ENCODE data around the gene FMNL2.

The FMNL2 gene

GRCh38 chr2:152657043-152657442, 322.1 kb downstream of the FMNL2 start:
- DNase-seq (ENCODE audit: extremely low spot score) = no peak

GRCh38 chr2:152658221-152658620, 323.2 kb downstream of the FMNL2 start:
- ChIA-PET CTCF (no interaction called here), POLR2A (no interaction called here)
- no peak for DNase-seq (ENCODE audit: extremely low spot score)
- TF ChIP-seq SP1 (IDR thresholded peaks at IDR 0.05) = no peak
- no peak for TF ChIP-seq PKNOX1 (IDR thresholded peaks at IDR 0.05)
- no peak for TF ChIP-seq NFRKB (IDR thresholded peaks at IDR 0.05)
- TF ChIP-seq FOXM1 (IDR thresholded peaks at IDR 0.05; ENCODE audit: borderline replicate concordance) = no peak
- TF ChIP-seq L3MBTL2 (conservative IDR thresholded peaks at IDR 0.05) = no peak
- no peak for TF ChIP-seq ZNF384 (IDR thresholded peaks at IDR 0.05)
- no peak for TF ChIP-seq FOXK2 (IDR thresholded peaks at IDR 0.05)
- TF ChIP-seq FOXA1 (IDR thresholded peaks at IDR 0.05) = no peak
- no peak for TF ChIP-seq BHLHE40 (IDR thresholded peaks at IDR 0.05; ENCODE audit: borderline replicate concordance)
- TF ChIP-seq ELF4 (IDR thresholded peaks at IDR 0.05) = no peak
- TF ChIP-seq LEF1 (IDR thresholded peaks at IDR 0.05; ENCODE audit: borderline replicate concordance) = no peak
- no peak for TF ChIP-seq CTBP1 (IDR thresholded peaks at IDR 0.05; ENCODE audit: borderline replicate concordance)

More at GRCh38 chr2:152657043-152657442, 322.1 kb downstream of the FMNL2 start:
- TF ChIP-seq FOXK2 (IDR thresholded peaks at IDR 0.05) (no peak), PKNOX1 (IDR thresholded peaks at IDR 0.05) (no peak), ARNT (IDR thresholded peaks at IDR 0.05) (no peak), SUZ12 (IDR thresholded peaks at IDR 0.05) (no peak), HDGF (IDR thresholded peaks at IDR 0.05; ENCODE audit: borderline replicate concordance) (no peak), NFRKB (IDR thresholded peaks at IDR 0.05) (no peak), ELF4 (IDR thresholded peaks at IDR 0.05) (no peak), TARDBP (IDR thresholded peaks at IDR 0.05) (no peak), BHLHE40 (IDR thresholded peaks at IDR 0.05; ENCODE audit: borderline replicate concordance) (no peak), CTBP1 (IDR thresholded peaks at IDR 0.05; ENCODE audit: borderline replicate concordance) (no peak), FOXA1 (IDR thresholded peaks at IDR 0.05) (no peak), L3MBTL2 (conservative IDR thresholded peaks at IDR 0.05) (no peak), FOXM1 (IDR thresholded peaks at IDR 0.05; ENCODE audit: borderline replicate concordance) (no peak), ZNF384 (IDR thresholded peaks at IDR 0.05) (no peak)
- CTCF ChIA-PET = no interaction called here
- POLR2A ChIA-PET = no interaction called here

GRCh38 chr2:152661076-152661475, 326.1 kb downstream of the FMNL2 start:
- POLR2A ChIA-PET = no interaction called here
- no peak for DNase-seq (ENCODE audit: extremely low spot score)
- CTCF ChIA-PET = no interaction called here
- no peak for TF ChIP-seq ELF4 (IDR thresholded peaks at IDR 0.05)
- no peak for TF ChIP-seq FOXM1 (IDR thresholded peaks at IDR 0.05; ENCODE audit: borderline replicate concordance)
- no peak for TF ChIP-seq SUZ12 (IDR thresholded peaks at IDR 0.05)
- no peak for TF ChIP-seq LEF1 (IDR thresholded peaks at IDR 0.05; ENCODE audit: borderline replicate concordance)
- TF ChIP-seq NFRKB (IDR thresholded peaks at IDR 0.05) = no peak
- no peak for TF ChIP-seq SP1 (IDR thresholded peaks at IDR 0.05)
- TF ChIP-seq CTBP1 (IDR thresholded peaks at IDR 0.05; ENCODE audit: borderline replicate concordance) = no peak
- TF ChIP-seq ZNF384 (IDR thresholded peaks at IDR 0.05) = no peak
- TF ChIP-seq ARNT (IDR thresholded peaks at IDR 0.05) = no peak

- TF ChIP-seq HDGF (IDR thresholded peaks at IDR 0.05; ENCODE audit: borderline replicate concordance) (no peak), LEF1 (IDR thresholded peaks at IDR 0.05; ENCODE audit: borderline replicate concordance) (no peak), SP1 (IDR thresholded peaks at IDR 0.05) (no peak), TARDBP (IDR thresholded peaks at IDR 0.05) (no peak), ARNT (IDR thresholded peaks at IDR 0.05) (no peak), FOXM1 (IDR thresholded peaks at IDR 0.05; ENCODE audit: borderline replicate concordance) (no peak), SUZ12 (IDR thresholded peaks at IDR 0.05) (no peak)
- ChIA-PET POLR2A (no interaction called here), CTCF (no interaction called here)
- DNase-seq (ENCODE audit: extremely low spot score) = no peak
Observed at GRCh38 chr2:152664725-152665124, 329.8 kb downstream of the FMNL2 start.

GRCh38 chr2:152674334-152674733, 339.4 kb downstream of the FMNL2 start:
- no peak for TF ChIP-seq ZNF384 (IDR thresholded peaks at IDR 0.05)
- TF ChIP-seq NFRKB (IDR thresholded peaks at IDR 0.05) = no peak
- no peak for TF ChIP-seq ARNT (IDR thresholded peaks at IDR 0.05)
- no peak for TF ChIP-seq HDGF (IDR thresholded peaks at IDR 0.05; ENCODE audit: borderline replicate concordance)
- no peak for TF ChIP-seq L3MBTL2 (conservative IDR thresholded peaks at IDR 0.05)
- no peak for TF ChIP-seq CTBP1 (IDR thresholded peaks at IDR 0.05; ENCODE audit: borderline replicate concordance)
- no peak for TF ChIP-seq FOXA1 (IDR thresholded peaks at IDR 0.05)
- no peak for TF ChIP-seq TARDBP (IDR thresholded peaks at IDR 0.05)
- no peak for TF ChIP-seq SP1 (IDR thresholded peaks at IDR 0.05)
- no peak for TF ChIP-seq BHLHE40 (IDR thresholded peaks at IDR 0.05; ENCODE audit: borderline replicate concordance)
- no peak for TF ChIP-seq PKNOX1 (IDR thresholded peaks at IDR 0.05)
- TF ChIP-seq SUZ12 (IDR thresholded peaks at IDR 0.05) = no peak
- TF ChIP-seq FOXK2 (IDR thresholded peaks at IDR 0.05) = no peak
- no peak for TF ChIP-seq LEF1 (IDR thresholded peaks at IDR 0.05; ENCODE audit: borderline replicate concordance)
- no peak for TF ChIP-seq ELF4 (IDR thresholded peaks at IDR 0.05)
- no peak for DNase-seq (ENCODE audit: extremely low spot score)
- ChIA-PET POLR2A (no interaction called here), CTCF (no interaction called here)

GRCh38 chr2:152676461-152676860, 341.5 kb downstream of the FMNL2 start:
- DNase-seq (ENCODE audit: extremely low spot score) = no peak
- CTCF ChIA-PET = no interaction called here
- TF ChIP-seq FOXM1 (IDR thresholded peaks at IDR 0.05; ENCODE audit: borderline replicate concordance) (no peak), SUZ12 (IDR thresholded peaks at IDR 0.05) (no peak), SP1 (IDR thresholded peaks at IDR 0.05) (no peak), LEF1 (IDR thresholded peaks at IDR 0.05; ENCODE audit: borderline replicate concordance) (no peak), NFRKB (IDR thresholded peaks at IDR 0.05) (no peak), BHLHE40 (IDR thresholded peaks at IDR 0.05; ENCODE audit: borderline replicate concordance) (no peak), FOXA1 (IDR thresholded peaks at IDR 0.05) (no peak), CTBP1 (IDR thresholded peaks at IDR 0.05; ENCODE audit: borderline replicate concordance) (no peak), HDGF (IDR thresholded peaks at IDR 0.05; ENCODE audit: borderline replicate concordance) (no peak), ARNT (IDR thresholded peaks at IDR 0.05) (no peak), TARDBP (IDR thresholded peaks at IDR 0.05) (no peak), FOXK2 (IDR thresholded peaks at IDR 0.05) (no peak), PKNOX1 (IDR thresholded peaks at IDR 0.05) (no peak), ZNF384 (IDR thresholded peaks at IDR 0.05) (no peak), ELF4 (IDR thresholded peaks at IDR 0.05) (no peak), L3MBTL2 (conservative IDR thresholded peaks at IDR 0.05) (no peak)
- POLR2A ChIA-PET = no interaction called here

All from HEK293T (cell line).